Caco-2 (cell line): ENCODE measurements around the gene AMPD1. TPM values are rescaled to one million over a fixed set of nuclear protein-coding genes. Genes with fewer than 3 reads are reported as not detected.

Experiments used
- BruUV-seq: library from RNA; stranded (reverse); fragments of 400-500 nt; replicated peaks from 2 replicates; lab custom pipeline; 2021; lab: Mats Ljungman, UMichigan
- CTCF ChIA-PET: fragments of 300-600 bp; sonication (Branson Sonifier 250); formaldehyde crosslinking; loops from one replicate; lab custom pipeline; 2022; ENCODE audit warnings: antibody characterized with exemption; lab: Charles Lee
- POLR2A ChIA-PET: fragments of 300-600 bp; sonication (Branson Sonifier 250); formaldehyde crosslinking; loops from one replicate; lab custom pipeline; 2022; ENCODE audit warnings: antibody characterized with exemption; lab: Charles Lee
- DNase-seq, 2 experiments: peaks; one replicate each; pipeline versions ENCODE4 v3.0.0 to v3.0.0-alpha.2; 2020 to 2022
- H3K27me3 ChIP-seq: replicated peaks from 2 replicates; pipeline ENCODE4 v1.6.0; 2011; ENCODE audit warnings: low read length; ENCODE audit not compliant: control insufficient read depth, insufficient read depth
- H3K36me3 ChIP-seq: 2 replicates; pipeline ENCODE4 v1.5.1; 2011; ENCODE audit warnings: low read length; ENCODE audit not compliant: control insufficient read depth, insufficient read depth
- H3K4me1 ChIP-seq: fragments of 250-450 bp; sonication (Bioruptor Pico); 2 replicates; pipeline ENCODE4 v1.5.1; 2020; ENCODE audit warnings: mild to moderate bottlenecking
- H3K4me3 ChIP-seq: 2 replicates; pipeline ENCODE4 v1.5.1; 2011; ENCODE audit warnings: low read depth, mild to moderate bottlenecking, control low read depth, low read length
- H3K9me3 ChIP-seq: fragments of 250-450 bp; sonication (Bioruptor Pico); 2 replicates; pipeline ENCODE4 v1.5.1; 2020; ENCODE audit warnings: mild to moderate bottlenecking, moderate library complexity
- H3K27ac Mint-ChIP-seq: one replicate; pipeline ENCODE4 v1.8.0; 2022; ENCODE audit warnings: mixed read lengths; ENCODE audit not compliant: unreplicated experiment
- H3K27me3 Mint-ChIP-seq: one replicate; pipeline ENCODE4 v1.8.0; 2022; ENCODE audit warnings: mixed read lengths; ENCODE audit not compliant: insufficient read depth, unreplicated experiment
- H3K36me3 Mint-ChIP-seq: one replicate; pipeline ENCODE4 v1.8.0; 2022; ENCODE audit warnings: mild to moderate bottlenecking, mixed read lengths; ENCODE audit not compliant: insufficient read depth, unreplicated experiment
- H3K4me1 Mint-ChIP-seq: one replicate; pipeline ENCODE4 v1.8.0; 2022; ENCODE audit warnings: low read depth, mixed read lengths; ENCODE audit not compliant: unreplicated experiment
- H3K4me3 Mint-ChIP-seq: one replicate; pipeline ENCODE4 v1.8.0; 2022; ENCODE audit warnings: mild to moderate bottlenecking, moderate library complexity, mixed read lengths; ENCODE audit not compliant: unreplicated experiment
- H3K9me3 Mint-ChIP-seq: one replicate; pipeline ENCODE4 v1.8.0; 2022; ENCODE audit warnings: mixed read lengths; ENCODE audit not compliant: unreplicated experiment
- intact Hi-C: fragments of 100-400 bp; cut with micrococcal nuclease; formaldehyde crosslinking; loops from one replicate; pipeline ENCODE4 v1.10.0; 2022; ENCODE audit not compliant: unreplicated experiment
- total RNA-seq: library from RNA; stranded (reverse); gene quantifications from 2 replicates; pipeline ENCODE4 v1.2.3, GENCODE V29; 2022
- TF ChIP-seq, protein P1 (sequence below), 2 experiments: fragments of 200-600 bp in 1 of 2; IDR thresholded peaks; 1 replicate in 1 of 2; 2 replicates in 1 of 2; pipeline versions ENCODE4 v1.5.1 to v1.8.0; 2011 to 2022; ENCODE audit warnings: antibody characterized with exemption in 1 of 2, control low read depth in 1 of 2, inconsistent platforms in 1 of 2, low read depth in 1 of 2, low read length in 1 of 2, mild to moderate bottlenecking in 1 of 2, moderate library complexity in 1 of 2; ENCODE audit not compliant: insufficient read depth in 1 of 2, severe bottlenecking in 1 of 2, unreplicated experiment in 1 of 2

The AMPD1 gene
- total RNA-seq, 1 experiment from 2014 or later, result not detected

DNA sequence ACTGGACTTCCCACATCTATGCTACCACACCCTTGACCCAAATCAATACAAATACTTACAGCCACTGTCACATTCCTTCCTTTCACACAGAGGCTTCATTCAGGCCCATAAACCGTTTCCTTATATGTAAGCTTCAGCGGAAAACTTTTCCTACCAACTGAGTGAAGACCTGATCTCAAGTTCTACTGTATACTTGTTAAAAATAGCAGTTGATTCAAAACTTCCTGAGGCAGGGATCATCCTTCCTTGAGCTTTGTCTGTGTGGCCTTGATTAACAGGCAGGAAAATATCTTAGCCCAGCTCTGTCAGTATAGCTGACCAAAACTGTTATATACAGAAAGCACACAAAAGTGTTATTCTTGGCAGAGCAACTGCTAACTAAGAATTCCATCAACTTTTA, 68.2 kb downstream of the AMPD1 start:
- Histone ChIP-seq H3K4me1 (no peaks in the 10 kb centered on the region), H3K4me3 (no peak overlapping the region), H3K9me3 (no peaks in the 10 kb centered on the region), H3K27me3 (no peaks in the 10 kb centered on the region), H3K36me3 (no peaks in the 10 kb centered on the region)
- no peaks in the 10 kb centered on the region for H3K36me3 Mint-ChIP-seq
- DNase-seq, result no peak
- POLR2A ChIA-PET, result no interaction called here
- intact Hi-C loops, result no loop called here
- no peak overlapping the region for H3K27ac Mint-ChIP-seq
- no peak overlapping the region for H3K4me3 Mint-ChIP-seq
- H3K4me1 Mint-ChIP-seq, result no peaks in the 10 kb centered on the region
- TF ChIP-seq, protein P1, sequence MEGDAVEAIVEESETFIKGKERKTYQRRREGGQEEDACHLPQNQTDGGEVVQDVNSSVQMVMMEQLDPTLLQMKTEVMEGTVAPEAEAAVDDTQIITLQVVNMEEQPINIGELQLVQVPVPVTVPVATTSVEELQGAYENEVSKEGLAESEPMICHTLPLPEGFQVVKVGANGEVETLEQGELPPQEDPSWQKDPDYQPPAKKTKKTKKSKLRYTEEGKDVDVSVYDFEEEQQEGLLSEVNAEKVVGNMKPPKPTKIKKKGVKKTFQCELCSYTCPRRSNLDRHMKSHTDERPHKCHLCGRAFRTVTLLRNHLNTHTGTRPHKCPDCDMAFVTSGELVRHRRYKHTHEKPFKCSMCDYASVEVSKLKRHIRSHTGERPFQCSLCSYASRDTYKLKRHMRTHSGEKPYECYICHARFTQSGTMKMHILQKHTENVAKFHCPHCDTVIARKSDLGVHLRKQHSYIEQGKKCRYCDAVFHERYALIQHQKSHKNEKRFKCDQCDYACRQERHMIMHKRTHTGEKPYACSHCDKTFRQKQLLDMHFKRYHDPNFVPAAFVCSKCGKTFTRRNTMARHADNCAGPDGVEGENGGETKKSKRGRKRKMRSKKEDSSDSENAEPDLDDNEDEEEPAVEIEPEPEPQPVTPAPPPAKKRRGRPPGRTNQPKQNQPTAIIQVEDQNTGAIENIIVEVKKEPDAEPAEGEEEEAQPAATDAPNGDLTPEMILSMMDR (IDR thresholded peaks at IDR 0.05; ENCODE audit: insufficient read depth in 1 of 2, low read depth in 1 of 2, low read length in 1 of 2, severe bottlenecking in 1 of 2, unreplicated experiment in 1 of 2), result no peak
- no TSS peak for BruUV-seq
- no peaks in the 10 kb centered on the region for H3K9me3 Mint-ChIP-seq
- no peaks in the 10 kb centered on the region for H3K27me3 Mint-ChIP-seq
- CTCF ChIA-PET, result no interaction called here

DNA sequence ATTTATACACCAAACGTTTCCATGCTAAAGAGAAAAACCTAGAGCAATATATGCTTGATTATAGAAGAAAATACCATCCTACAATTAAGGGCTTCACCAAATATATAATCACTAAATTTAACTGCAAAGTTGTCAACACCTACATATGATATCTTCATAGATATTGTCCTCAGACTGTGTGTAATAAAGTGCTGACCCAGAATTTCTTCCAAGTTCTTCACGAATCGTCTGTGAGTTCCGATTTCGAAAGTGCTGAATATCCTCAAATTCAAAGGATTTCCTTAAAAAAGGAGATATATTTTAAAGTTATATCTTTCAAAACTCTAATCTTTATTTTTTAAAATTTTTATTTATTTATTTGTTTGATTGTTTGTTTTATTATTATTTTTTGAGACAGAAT, 72.0 kb downstream of the AMPD1 start:
- Mint-ChIP-seq H3K36me3 (no peaks in the 10 kb centered on the region), H3K27me3 (no peaks in the 10 kb centered on the region), H3K4me3 (no peak overlapping the region), H3K27ac (no peak overlapping the region), H3K9me3 (no peaks in the 10 kb centered on the region), H3K4me1 (no peaks in the 10 kb centered on the region)
- ChIA-PET POLR2A (no interaction called here), CTCF (no interaction called here)
- intact Hi-C loops, result no loop called here
- Histone ChIP-seq H3K9me3 (no peaks in the 10 kb centered on the region), H3K4me3 (no peak overlapping the region), H3K4me1 (no peaks in the 10 kb centered on the region), H3K36me3 (no peaks in the 10 kb centered on the region), H3K27me3 (no peaks in the 10 kb centered on the region)
- TF ChIP-seq, protein P1 (IDR thresholded peaks at IDR 0.05; ENCODE audit: insufficient read depth in 1 of 2, low read depth in 1 of 2, low read length in 1 of 2, severe bottlenecking in 1 of 2, unreplicated experiment in 1 of 2), result no peak
- no TSS peak for BruUV-seq
- DNase-seq, result no peak

Other genes starting within 250 kb of the AMPD1 start
- 28.7 and 30.4 TPM in 2 replicates for gene TRIM33, start 184.3 kb downstream of the AMPD1 start, total RNA-seq
- gene BCAS2, start 113.9 kb downstream of the AMPD1 start, total RNA-seq, result 29.8 and 30.1 TPM in 2 replicates
- 1.1 TPM in 2 replicates for gene DENND2C, start 25.5 kb downstream of the AMPD1 start, total RNA-seq
- gene NRAS, start 21.2 kb upstream of the AMPD1 start, total RNA-seq, result 38.2 and 39.9 TPM in 2 replicates
- gene CSDE1, start 62.4 kb upstream of the AMPD1 start, total RNA-seq, result 380 and 403 TPM in 2 replicates
- gene SIKE1, start 85.1 kb upstream of the AMPD1 start, total RNA-seq, result 41.9 and 47.7 TPM in 2 replicates
- not detected in 2 replicates for gene SYCP1, start 159.3 kb upstream of the AMPD1 start, total RNA-seq